Right atrium auricular region (tissue), 2 donors: ENCODE results near the gene PPP1R17. TPM values are rescaled to one million over a fixed set of nuclear protein-coding genes. Genes with fewer than 3 reads are reported as not detected.

Experiments used
- DNase-seq: peaks from one replicate; pipeline ENCODE4 v3.0.0-alpha.2; 2019; ENCODE audit warnings: low spot score
- H3K27ac ChIP-seq, 2 donors: fragments of 200-600 bp; sonication (generic); 1 replicate in 1 of 2; 2 replicates in 1 of 2; pipeline ENCODE4 v1.5.1; 2016 to 2019
- H3K27me3 ChIP-seq, 2 donors: fragments of 200-600 bp; sonication (generic); one replicate each; pipeline versions ENCODE4 v1.5.1 to v1.6.0; 2017 to 2019
- H3K36me3 ChIP-seq: fragments of 200-600 bp; sonication (generic); one replicate; pipeline ENCODE4 v1.5.1; 2016
- H3K4me1 ChIP-seq, 2 donors: fragments of 200-600 bp; sonication (generic); one replicate each; pipeline versions ENCODE4 v1.5.1 to v1.6.0; 2017 to 2019
- H3K4me3 ChIP-seq, 2 donors: fragments of 200-600 bp; sonication (generic); 1 replicate in 1 of 2; 2 replicates in 1 of 2; pipeline ENCODE4 v1.5.1; 2017 to 2019; ENCODE audit warnings: mild to moderate bottlenecking in 1 of 2, moderate library complexity in 1 of 2
- H3K9me3 ChIP-seq, 2 donors: fragments of 200-600 bp; sonication (generic); one replicate each; pipeline ENCODE4 v1.5.1; 2019
- CTCF ChIP-seq, 2 donors: fragments of 200-600 bp; sonication (generic); IDR thresholded peaks; one replicate each; pipeline ENCODE4 v1.5.1; 2019; ENCODE audit warnings: antibody characterized with exemption in 2 of 2
- total RNA-seq, 2 donors: library from RNA; depleted of rRNA; stranded (reverse); fragments of >200 nt; gene quantifications; one replicate each; pipeline ENCODE4 v1.1.0, GENCODE V29; 2016

The PPP1R17 gene
- total RNA-seq, 2 donors from 2014 or later, result not detected

- TF ChIP-seq CTCF (IDR thresholded peaks at IDR 0.05), result no peak
- Histone ChIP-seq H3K4me3 (no peak overlapping the region), H3K36me3 (no peaks in the 10 kb centered on the region), H3K27ac (no peak overlapping the region), H3K27me3 (no peaks in the 10 kb centered on the region), H3K9me3 (no peaks in the 10 kb centered on the region), H3K4me1 (no peaks in the 10 kb centered on the region)
- no peak for DNase-seq
Observed at GRCh38 chr7:31648880-31649279, 38.1 kb upstream of the PPP1R17 start.

- DNase-seq, result no peak
- Histone ChIP-seq H3K4me1 (no peaks in the 10 kb centered on the region), H3K36me3 (no peaks in the 10 kb centered on the region), H3K9me3 (no peaks in the 10 kb centered on the region), H3K27me3 (no peaks in the 10 kb centered on the region), H3K27ac (no peak overlapping the region), H3K4me3 (no peak overlapping the region)
- TF ChIP-seq CTCF (IDR thresholded peaks at IDR 0.05), result no peak
Observed at GRCh38 chr7:31651234-31652062, 35.6 kb upstream of the PPP1R17 start.

GRCh38 chr7:31652063-31652326 is 35.0 kb upstream of the PPP1R17 start:
- no peaks in the 10 kb centered on the region for H3K9me3 ChIP-seq
- H3K4me1 ChIP-seq, result no peaks in the 10 kb centered on the region
- no peaks in the 10 kb centered on the region for H3K27me3 ChIP-seq
- H3K36me3 ChIP-seq, result no peaks in the 10 kb centered on the region
- no peak for TF ChIP-seq CTCF (IDR thresholded peaks at IDR 0.05)
- DNase-seq, result no peak
- H3K4me3 ChIP-seq, result no peak overlapping the region
- no peak overlapping the region for H3K27ac ChIP-seq

- DNase-seq, result no peak
- Histone ChIP-seq H3K27me3 (no peaks in the 10 kb centered on the region), H3K9me3 (no peaks in the 10 kb centered on the region), H3K36me3 (no peaks in the 10 kb centered on the region), H3K4me1 (no peaks in the 10 kb centered on the region), H3K27ac (no peak overlapping the region), H3K4me3 (no peak overlapping the region)
- no peak for TF ChIP-seq CTCF (IDR thresholded peaks at IDR 0.05)
Observed at GRCh38 chr7:31663072-31663471, 23.9 kb upstream of the PPP1R17 start.

GRCh38 chr7:31664890-31665289 is 22.1 kb upstream of the PPP1R17 start:
- no peak for DNase-seq
- no peak for TF ChIP-seq CTCF (IDR thresholded peaks at IDR 0.05)
- Histone ChIP-seq H3K27me3 (no peaks in the 10 kb centered on the region), H3K9me3 (no peaks in the 10 kb centered on the region), H3K4me3 (no peak overlapping the region), H3K36me3 (no peaks in the 10 kb centered on the region), H3K4me1 (no peaks in the 10 kb centered on the region), H3K27ac (no peak overlapping the region)

- no peak overlapping the region for H3K27ac ChIP-seq
- TF ChIP-seq CTCF (IDR thresholded peaks at IDR 0.05), result no peak
- no peak for DNase-seq
Observed at GRCh38 chr7:31665546-31665945, 21.5 kb upstream of the PPP1R17 start.

More at GRCh38 chr7:31665546-31665945, 21.5 kb upstream of the PPP1R17 start:
- H3K4me3 ChIP-seq, result no peak overlapping the region
- no peaks in the 10 kb centered on the region for H3K27me3 ChIP-seq
- H3K36me3 ChIP-seq, result no peaks in the 10 kb centered on the region
- no peaks in the 10 kb centered on the region for H3K9me3 ChIP-seq
- no peaks in the 10 kb centered on the region for H3K4me1 ChIP-seq
